HepG2 (cell line): Measurements from ENCODE around the gene SPRED2. TPM values are rescaled to one million over a fixed set of nuclear protein-coding genes. Genes with fewer than 3 reads are reported as not detected.

ENCODE experiments used
- ELF1 ChIP-seq: sonication (generic); formaldehyde crosslinking; IDR thresholded peaks from 2 replicates; pipeline ENCODE4 v1.4.0; 2020; ENCODE audit warnings: missing genetic modification reagents
- HCFC1 ChIP-seq: fragments of 150-350 bp; IDR thresholded peaks from 2 replicates; pipeline ENCODE4 v1.6.1; 2014; ENCODE audit warnings: low read depth, low read length
- KDM6A ChIP-seq: IDR thresholded peaks from 2 replicates; pipeline ENCODE4 v1.6.1; 2016; ENCODE audit warnings: low read depth
- NCOA5 ChIP-seq: sonication (generic); formaldehyde crosslinking; IDR thresholded peaks from 2 replicates; pipeline ENCODE4 v1.4.0; 2020; ENCODE audit warnings: missing genetic modification reagents
- NFE2L2 ChIP-seq: fragments of 150-350 bp; IDR thresholded peaks from 2 replicates; pipeline ENCODE4 v1.6.1; 2014; ENCODE audit warnings: low read length
- NR2F1 ChIP-seq, 2 experiments: fragments of 450-650 bp in 1 of 2; formaldehyde crosslinking in 1 of 2; IDR thresholded peaks; 2 replicates each; pipeline versions ENCODE4 v1.5.0 to v1.6.1; 2016 to 2020; ENCODE audit warnings: mild to moderate bottlenecking in 1 of 2, missing compliant biosample characterization in 1 of 2, missing genetic modification reagents in 1 of 2, moderate library complexity in 1 of 2
- POLR2G ChIP-seq: fragments of 200-400 bp; formaldehyde crosslinking; IDR thresholded peaks from 2 replicates; pipeline ENCODE4 v1.6.1; 2018; ENCODE audit warnings: mild to moderate bottlenecking, low read depth, low read length, moderate library complexity
- RFX5 ChIP-seq: IDR thresholded peaks from 2 replicates; pipeline ENCODE4 v1.6.1; 2011; ENCODE audit warnings: low read depth, low read length, improper control_type of control experiment
- SNRNP70 ChIP-seq: fragments of 200-400 bp; formaldehyde crosslinking; IDR thresholded peaks from 2 replicates; pipeline ENCODE4 v1.6.1; 2017; ENCODE audit warnings: mild to moderate bottlenecking, low read depth, low read length, moderate library complexity
- SOX6 ChIP-seq, 2 experiments: fragments of 450-650 bp in 1 of 2; sonication (generic) in 1 of 2; formaldehyde crosslinking in 1 of 2; IDR thresholded peaks; 2 replicates each; pipeline versions ENCODE4 v1.4.0 to v1.6.1; 2017 to 2020; ENCODE audit warnings: antibody characterized with exemption in 1 of 2, mild to moderate bottlenecking in 1 of 2, missing genetic modification reagents in 1 of 2
- SP4 ChIP-seq: sonication (generic); formaldehyde crosslinking; IDR thresholded peaks from 2 replicates; pipeline ENCODE4 v1.8.1; 2023; ENCODE audit warnings: mild to moderate bottlenecking, missing genetic modification reagents
- SRY ChIP-seq: sonication (generic); formaldehyde crosslinking; IDR thresholded peaks from 2 replicates; pipeline ENCODE4 v1.8.0; 2022; ENCODE audit warnings: mild to moderate bottlenecking, missing genetic modification reagents
- U2AF2 ChIP-seq: fragments of 200-400 bp; formaldehyde crosslinking; IDR thresholded peaks from 2 replicates; pipeline ENCODE4 v1.6.1; 2017; ENCODE audit warnings: low read depth, mild to moderate bottlenecking, low read length
- ZBTB3 ChIP-seq: sonication (generic); formaldehyde crosslinking; IDR thresholded peaks from 2 replicates; pipeline ENCODE4 v1.4.0; 2020; ENCODE audit warnings: low read depth, mild to moderate bottlenecking, moderate library complexity, missing genetic modification reagents, borderline replicate concordance
- ZMAT3 ChIP-seq: sonication (generic); formaldehyde crosslinking; conservative IDR thresholded peaks from 2 replicates; pipeline ENCODE4 v1.7.0; 2021; ENCODE audit warnings: missing genetic modification reagents
- ZNF160 ChIP-seq: sonication (generic); formaldehyde crosslinking; IDR thresholded peaks from 2 replicates; pipeline ENCODE4 v1.8.0; 2022; ENCODE audit warnings: mild to moderate bottlenecking, inconsistent platforms, missing genetic modification reagents
- ZNF225 ChIP-seq: sonication (generic); formaldehyde crosslinking; IDR thresholded peaks from 2 replicates; pipeline ENCODE4 v1.4.0; 2020; ENCODE audit warnings: mild to moderate bottlenecking, missing genetic modification reagents
- ZNF33B ChIP-seq: sonication (generic); formaldehyde crosslinking; IDR thresholded peaks from 2 replicates; pipeline ENCODE4 v1.5.1; 2020; ENCODE audit warnings: mild to moderate bottlenecking, missing genetic modification reagents
- ZNF607 ChIP-seq: sonication (generic); formaldehyde crosslinking; IDR thresholded peaks from 2 replicates; pipeline ENCODE4 v1.5.1; 2020; ENCODE audit warnings: missing genetic modification reagents, mild to moderate bottlenecking, borderline replicate concordance
- ZNF615 ChIP-seq: sonication (generic); formaldehyde crosslinking; IDR thresholded peaks from 2 replicates; pipeline ENCODE4 v1.5.0; 2020; ENCODE audit warnings: mild to moderate bottlenecking, missing genetic modification reagents, borderline replicate concordance
- polyA plus RNA-seq, 8 experiments: library from polyadenylated mRNA; depleted of rRNA in 3 of 8; stranded (reverse) in 7 of 8; unstranded in 1 of 8; fragments of >200 nt; fragmentation: Illumina TruSeq in 4 of 8; extraction: Trizol in 4 of 8; gene quantifications; 2 replicates each; pipeline versions ENCODE4 v1.2.1 to v1.2.3, GENCODE V29; 2011 to 2016; ENCODE audit warnings: low read depth in 4 of 8, missing spikeins in 1 of 8, mixed read lengths in 1 of 8; ENCODE audit not compliant: insufficient read depth in 1 of 8
- total RNA-seq, 5 experiments: library from RNA; depleted of rRNA; stranded (reverse); fragments of >200 nt; fragmentation: Illumina TruSeq; extraction: Trizol; gene quantifications; 2 replicates each; pipeline ENCODE4 v1.2.3, GENCODE V29; 2016; ENCODE audit warnings: low read depth in 1 of 5
- TF ChIP-seq, protein P1 (sequence below): sonication (generic); formaldehyde crosslinking; IDR thresholded peaks from 2 replicates; pipeline ENCODE4 v1.8.0; 2022; ENCODE audit warnings: mild to moderate bottlenecking, missing genetic modification reagents, moderate library complexity
- TF ChIP-seq, protein P2 (sequence below): sonication (generic); formaldehyde crosslinking; IDR thresholded peaks from 2 replicates; pipeline ENCODE4 v1.5.1; 2020; ENCODE audit warnings: mild to moderate bottlenecking, missing genetic modification reagents, moderate library complexity
- TF ChIP-seq, protein P3 (sequence below): sonication (generic); formaldehyde crosslinking; IDR thresholded peaks from 2 replicates; pipeline ENCODE4 v1.4.0; 2020; ENCODE audit warnings: missing genetic modification reagents
- TF ChIP-seq, protein P4 (sequence below): sonication (generic); formaldehyde crosslinking; IDR thresholded peaks from 2 replicates; pipeline ENCODE4 v1.4.0; 2020; ENCODE audit warnings: missing genetic modification reagents

The SPRED2 gene
- total and polyA plus RNA-seq, 2 of the 13 experiments (the other 11 are each of a cell fraction or from before 2014, with no cell fraction given): 13.0 to 37.0 TPM

DNA sequence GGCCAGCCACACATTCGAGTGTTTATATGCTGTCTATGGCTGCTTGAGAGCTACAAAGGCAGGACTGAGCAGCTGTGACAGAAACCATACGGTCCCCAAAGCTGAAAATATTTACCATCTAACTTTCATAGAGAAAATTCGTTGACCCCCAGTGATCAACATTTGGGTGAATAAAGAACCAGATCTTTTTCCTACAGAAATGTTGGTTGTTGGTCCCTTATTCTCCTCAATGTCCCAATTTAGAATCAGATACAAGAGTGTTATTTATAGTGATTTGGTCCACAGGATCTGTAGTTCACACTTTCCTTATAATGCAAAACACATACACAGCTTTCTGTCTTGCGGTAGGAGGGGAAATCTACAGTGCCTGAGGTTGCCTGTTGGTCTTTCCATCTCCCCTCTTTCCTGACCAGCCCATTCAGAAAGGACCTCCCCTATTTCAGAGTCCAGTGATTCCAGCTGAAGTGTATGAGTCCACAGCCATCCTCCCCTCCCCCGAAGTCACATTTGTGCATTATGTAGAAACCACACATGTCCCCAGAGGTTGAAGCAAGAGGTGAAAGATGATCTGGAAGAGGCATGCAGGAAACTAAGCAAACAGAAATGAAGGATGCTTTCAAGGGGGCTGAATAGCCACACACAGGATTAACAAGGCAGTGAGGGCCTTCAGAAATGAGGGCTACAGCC lies 61.9 kb downstream of the SPRED2 start (continued):
- TF ChIP-seq SOX6 (IDR thresholded peaks at IDR 0.05): no peak
- TF ChIP-seq SOX6 (CRISPR knock-in tag; IDR thresholded peaks at IDR 0.05): peak; percentile 79
- TF ChIP-seq POLR2G: no peak
- TF ChIP-seq U2AF2: no peak
- TF ChIP-seq RFX5: no peak
- TF ChIP-seq KDM6A (CRISPR knock-in tag): peak; percentile 73
- TF ChIP-seq ZNF225 (CRISPR knock-in tag): no peak
- TF ChIP-seq, protein P1, sequence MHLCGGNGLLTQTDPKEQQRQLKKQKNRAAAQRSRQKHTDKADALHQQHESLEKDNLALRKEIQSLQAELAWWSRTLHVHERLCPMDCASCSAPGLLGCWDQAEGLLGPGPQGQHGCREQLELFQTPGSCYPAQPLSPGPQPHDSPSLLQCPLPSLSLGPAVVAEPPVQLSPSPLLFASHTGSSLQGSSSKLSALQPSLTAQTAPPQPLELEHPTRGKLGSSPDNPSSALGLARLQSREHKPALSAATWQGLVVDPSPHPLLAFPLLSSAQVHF (CRISPR knock-in tag): no peak
- TF ChIP-seq SNRNP70: no peak
- no peak for TF ChIP-seq NFE2L2
- no peak for TF ChIP-seq ZBTB3 (CRISPR knock-in tag)
- TF ChIP-seq NR2F1 (CRISPR knock-in tag; IDR thresholded peaks at IDR 0.05): no peak
- TF ChIP-seq ZNF160 (CRISPR knock-in tag): no peak
- TF ChIP-seq SRY (CRISPR knock-in tag): no peak
- TF ChIP-seq SP4 (CRISPR knock-in tag): no peak
- TF ChIP-seq ZNF607: peak; percentile 77; the same call in 1 of the 2 replicates
- TF ChIP-seq, protein P2, sequence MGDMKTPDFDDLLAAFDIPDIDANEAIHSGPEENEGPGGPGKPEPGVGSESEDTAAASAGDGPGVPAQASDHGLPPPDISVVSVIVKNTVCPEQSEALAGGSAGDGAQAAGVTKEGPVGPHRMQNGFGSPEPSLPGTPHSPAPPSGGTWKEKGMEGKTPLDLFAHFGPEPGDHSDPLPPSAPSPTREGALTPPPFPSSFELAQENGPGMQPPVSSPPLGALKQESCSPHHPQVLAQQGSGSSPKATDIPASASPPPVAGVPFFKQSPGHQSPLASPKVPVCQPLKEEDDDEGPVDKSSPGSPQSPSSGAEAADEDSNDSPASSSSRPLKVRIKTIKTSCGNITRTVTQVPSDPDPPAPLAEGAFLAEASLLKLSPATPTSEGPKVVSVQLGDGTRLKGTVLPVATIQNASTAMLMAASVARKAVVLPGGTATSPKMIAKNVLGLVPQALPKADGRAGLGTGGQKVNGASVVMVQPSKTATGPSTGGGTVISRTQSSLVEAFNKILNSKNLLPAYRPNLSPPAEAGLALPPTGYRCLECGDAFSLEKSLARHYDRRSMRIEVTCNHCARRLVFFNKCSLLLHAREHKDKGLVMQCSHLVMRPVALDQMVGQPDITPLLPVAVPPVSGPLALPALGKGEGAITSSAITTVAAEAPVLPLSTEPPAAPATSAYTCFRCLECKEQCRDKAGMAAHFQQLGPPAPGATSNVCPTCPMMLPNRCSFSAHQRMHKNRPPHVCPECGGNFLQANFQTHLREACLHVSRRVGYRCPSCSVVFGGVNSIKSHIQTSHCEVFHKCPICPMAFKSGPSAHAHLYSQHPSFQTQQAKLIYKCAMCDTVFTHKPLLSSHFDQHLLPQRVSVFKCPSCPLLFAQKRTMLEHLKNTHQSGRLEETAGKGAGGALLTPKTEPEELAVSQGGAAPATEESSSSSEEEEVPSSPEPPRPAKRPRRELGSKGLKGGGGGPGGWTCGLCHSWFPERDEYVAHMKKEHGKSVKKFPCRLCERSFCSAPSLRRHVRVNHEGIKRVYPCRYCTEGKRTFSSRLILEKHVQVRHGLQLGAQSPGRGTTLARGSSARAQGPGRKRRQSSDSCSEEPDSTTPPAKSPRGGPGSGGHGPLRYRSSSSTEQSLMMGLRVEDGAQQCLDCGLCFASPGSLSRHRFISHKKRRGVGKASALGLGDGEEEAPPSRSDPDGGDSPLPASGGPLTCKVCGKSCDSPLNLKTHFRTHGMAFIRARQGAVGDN (CRISPR knock-in tag): no peak
- TF ChIP-seq, protein P3, sequence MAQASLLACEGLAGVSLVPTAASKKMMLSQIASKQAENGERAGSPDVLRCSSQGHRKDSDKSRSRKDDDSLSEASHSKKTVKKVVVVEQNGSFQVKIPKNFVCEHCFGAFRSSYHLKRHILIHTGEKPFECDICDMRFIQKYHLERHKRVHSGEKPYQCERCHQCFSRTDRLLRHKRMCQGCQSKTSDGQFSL: no peak
- no peak for TF ChIP-seq NCOA5 (CRISPR knock-in tag)
- TF ChIP-seq, protein P4, sequence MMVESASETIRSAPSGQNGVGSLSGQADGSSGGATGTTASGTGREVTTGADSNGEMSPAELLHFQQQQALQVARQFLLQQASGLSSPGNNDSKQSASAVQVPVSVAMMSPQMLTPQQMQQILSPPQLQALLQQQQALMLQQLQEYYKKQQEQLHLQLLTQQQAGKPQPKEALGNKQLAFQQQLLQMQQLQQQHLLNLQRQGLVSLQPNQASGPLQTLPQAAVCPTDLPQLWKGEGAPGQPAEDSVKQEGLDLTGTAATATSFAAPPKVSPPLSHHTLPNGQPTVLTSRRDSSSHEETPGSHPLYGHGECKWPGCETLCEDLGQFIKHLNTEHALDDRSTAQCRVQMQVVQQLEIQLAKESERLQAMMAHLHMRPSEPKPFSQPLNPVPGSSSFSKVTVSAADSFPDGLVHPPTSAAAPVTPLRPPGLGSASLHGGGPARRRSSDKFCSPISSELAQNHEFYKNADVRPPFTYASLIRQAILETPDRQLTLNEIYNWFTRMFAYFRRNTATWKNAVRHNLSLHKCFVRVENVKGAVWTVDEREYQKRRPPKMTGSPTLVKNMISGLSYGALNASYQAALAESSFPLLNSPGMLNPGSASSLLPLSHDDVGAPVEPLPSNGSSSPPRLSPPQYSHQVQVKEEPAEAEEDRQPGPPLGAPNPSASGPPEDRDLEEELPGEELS (CRISPR knock-in tag): peak; percentile 81; the same call in 1 of the 2 replicates
- TF ChIP-seq ZNF33B (CRISPR knock-in tag): no peak
- TF ChIP-seq ZMAT3 (CRISPR knock-in tag): no peak
- TF ChIP-seq HCFC1: no peak
- TF ChIP-seq ELF1 (CRISPR knock-in tag): no peak; the same call in 1 of the 2 replicates
- TF ChIP-seq ZNF615 (CRISPR knock-in tag): no peak
